Measurements from ENCODE around the gene ASXL2.

DNA sequence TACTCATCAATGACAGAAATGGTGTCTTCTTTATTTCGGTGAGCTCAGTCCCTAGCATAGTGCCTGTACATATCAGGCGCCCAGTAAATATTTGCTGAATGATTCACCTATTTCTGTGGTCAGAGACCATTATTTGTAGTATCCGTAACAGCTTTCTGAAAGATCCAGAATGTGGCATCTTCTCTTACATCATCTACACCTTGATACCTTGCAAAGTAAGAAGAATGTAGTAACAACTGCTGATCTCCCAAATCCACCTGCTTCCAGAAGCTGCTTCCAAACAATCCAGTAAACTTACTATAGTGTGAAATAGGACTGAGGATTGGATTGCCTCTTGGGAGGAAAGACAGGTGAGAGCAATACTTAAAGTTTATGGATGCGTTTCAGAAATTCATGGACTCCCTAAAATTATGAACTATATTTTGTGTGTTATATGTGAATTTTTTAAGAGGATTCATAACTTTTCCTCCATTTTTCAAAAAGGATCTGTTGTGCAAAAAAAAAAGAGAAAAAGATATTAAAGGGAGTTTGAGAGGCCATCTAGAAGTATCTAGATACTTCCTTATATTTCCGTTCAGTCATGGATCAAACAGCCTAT is 945 bp upstream of the ASXL2 start:
- TF ChIP-seq POLR2A (IDR thresholded peaks at IDR 0.05), result no peak
- TF ChIP-seq, protein P1, sequence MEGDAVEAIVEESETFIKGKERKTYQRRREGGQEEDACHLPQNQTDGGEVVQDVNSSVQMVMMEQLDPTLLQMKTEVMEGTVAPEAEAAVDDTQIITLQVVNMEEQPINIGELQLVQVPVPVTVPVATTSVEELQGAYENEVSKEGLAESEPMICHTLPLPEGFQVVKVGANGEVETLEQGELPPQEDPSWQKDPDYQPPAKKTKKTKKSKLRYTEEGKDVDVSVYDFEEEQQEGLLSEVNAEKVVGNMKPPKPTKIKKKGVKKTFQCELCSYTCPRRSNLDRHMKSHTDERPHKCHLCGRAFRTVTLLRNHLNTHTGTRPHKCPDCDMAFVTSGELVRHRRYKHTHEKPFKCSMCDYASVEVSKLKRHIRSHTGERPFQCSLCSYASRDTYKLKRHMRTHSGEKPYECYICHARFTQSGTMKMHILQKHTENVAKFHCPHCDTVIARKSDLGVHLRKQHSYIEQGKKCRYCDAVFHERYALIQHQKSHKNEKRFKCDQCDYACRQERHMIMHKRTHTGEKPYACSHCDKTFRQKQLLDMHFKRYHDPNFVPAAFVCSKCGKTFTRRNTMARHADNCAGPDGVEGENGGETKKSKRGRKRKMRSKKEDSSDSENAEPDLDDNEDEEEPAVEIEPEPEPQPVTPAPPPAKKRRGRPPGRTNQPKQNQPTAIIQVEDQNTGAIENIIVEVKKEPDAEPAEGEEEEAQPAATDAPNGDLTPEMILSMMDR (IDR thresholded peaks at IDR 0.05), result no peak
